GM19043 (cell line): ENCODE data around the gene RPTN.

Source experiments
- ATAC-seq: cut with Tn5 transposase; IDR thresholded peaks from one replicate; pipeline ENCODE4 v1.9.1; 2021; ENCODE audit warnings: low read depth; ENCODE audit not compliant: unreplicated experiment

The RPTN gene

DNA sequence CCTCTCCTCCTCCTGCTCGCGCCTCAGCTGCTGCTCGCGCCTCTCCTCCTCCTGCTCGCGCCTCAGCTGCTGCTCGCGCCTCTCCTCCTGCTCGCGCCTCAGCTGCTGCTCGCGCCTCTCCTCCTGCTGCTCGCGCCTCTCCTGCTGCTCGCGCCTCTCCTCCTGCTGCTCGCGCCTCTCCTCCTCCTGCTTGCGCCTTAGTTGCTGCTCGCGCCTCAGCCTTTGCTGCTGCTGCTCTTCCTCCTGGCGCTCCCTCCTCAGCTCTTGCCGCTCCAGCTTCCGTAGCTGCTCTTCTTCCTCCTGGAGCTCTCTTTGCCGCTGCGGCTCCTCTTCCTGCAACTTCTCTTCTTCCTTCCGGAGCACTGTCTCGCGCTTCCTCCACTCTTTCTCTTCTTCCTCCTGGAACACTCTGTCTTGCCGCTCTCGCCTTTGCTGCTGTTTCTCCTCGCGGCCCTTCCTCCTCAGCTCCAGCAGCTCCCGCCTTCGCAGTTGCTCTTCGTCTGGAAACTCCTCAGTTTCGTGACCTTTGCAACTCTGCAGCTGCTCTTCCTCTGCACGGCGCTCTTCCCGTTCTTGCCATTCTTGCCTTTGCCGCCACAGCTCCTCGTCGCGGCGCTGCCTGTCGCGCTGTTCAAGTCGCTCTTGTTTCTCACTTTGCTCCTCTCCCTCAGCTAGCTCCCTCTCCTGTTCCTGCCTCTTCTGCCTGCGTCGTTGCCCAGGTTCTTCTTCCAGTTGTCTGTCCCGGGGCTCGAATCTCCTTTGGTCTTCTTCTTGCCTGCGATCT lies 46.7 kb downstream of the RPTN start:
- ATAC-seq = no peak

DNA sequence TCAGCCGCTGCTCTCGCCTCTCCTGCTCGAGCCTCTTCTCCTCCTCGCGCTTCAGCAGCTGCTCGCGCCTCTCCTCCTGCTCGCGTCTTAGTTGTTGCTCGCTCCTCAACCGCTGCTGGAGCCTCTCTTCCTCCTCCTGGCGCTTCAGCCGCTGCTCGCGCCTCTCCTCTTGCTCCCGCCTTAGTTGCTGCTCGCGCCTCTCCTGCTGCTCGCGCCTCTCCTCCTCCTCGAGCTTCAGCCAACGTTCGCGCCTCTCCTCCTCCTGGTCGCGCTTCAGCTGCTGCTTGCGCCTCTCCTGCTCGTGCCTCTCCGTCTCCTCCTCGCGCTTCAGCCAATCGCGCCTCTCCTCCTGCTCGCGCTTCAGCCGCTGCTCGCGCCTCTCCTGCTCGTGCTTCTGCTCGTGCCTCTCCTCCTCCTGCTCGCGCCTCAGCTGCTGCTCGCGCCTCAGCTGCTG lies 47.5 kb downstream of the RPTN start:
- no peak for ATAC-seq

DNA sequence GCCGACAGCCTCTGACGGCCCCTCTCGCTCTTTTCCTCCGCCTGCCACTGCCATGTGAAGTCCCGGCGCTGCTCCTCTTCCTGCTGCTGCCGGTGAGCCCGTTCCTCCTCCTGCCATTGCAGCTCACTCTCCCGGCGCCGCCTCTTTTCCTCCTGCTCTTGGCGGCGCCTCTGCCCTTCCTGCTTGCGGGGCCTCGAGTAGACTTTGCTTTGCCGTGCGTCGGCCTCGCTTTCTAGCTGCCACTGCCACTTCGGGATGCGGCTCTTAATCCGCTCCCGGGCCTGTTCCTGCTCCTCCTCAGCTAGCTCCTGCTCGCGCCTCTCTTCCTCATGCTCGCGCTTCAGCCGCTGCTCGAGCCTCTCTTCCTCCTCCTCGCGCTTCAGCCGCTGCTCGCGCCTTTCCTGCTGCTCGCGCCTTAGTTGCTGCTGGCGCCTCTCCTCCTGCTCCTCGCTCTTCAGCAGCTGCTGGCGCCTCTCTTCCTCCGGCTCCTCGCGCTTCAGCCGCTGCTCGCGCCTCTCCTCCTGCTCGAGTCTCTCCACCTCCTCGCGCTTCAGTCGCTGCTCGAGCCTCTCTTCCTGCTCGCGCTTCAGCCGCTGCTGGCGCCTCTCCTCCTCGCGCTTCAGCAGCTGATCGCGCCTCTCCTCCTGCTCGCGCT lies 48.0 kb downstream of the RPTN start:
- no peak for ATAC-seq

DNA sequence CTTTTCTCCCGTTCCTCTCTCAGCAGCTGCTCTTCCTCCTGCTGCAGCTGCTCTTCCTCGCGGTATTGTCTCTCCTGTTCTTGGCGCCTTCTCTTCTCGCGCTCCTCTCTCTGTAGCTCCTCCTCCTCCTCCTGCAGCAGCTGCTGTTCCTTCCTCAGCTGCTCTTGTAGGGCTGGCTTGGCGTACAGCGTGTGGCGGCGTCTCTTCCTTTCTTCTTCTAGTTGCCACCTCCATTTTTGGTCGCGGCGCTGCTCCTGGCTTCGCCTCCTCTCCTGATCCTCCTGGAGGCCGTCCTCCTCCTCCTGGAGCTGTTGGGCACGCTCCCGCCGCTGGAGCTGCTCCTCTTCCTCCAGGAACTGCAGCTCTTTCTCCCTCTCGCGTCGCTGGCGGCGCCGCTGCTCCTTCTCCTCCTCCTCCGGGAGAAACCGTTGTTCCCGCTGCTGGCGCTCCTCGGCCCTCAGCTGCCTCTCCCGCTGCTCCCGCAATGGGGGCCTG lies 48.6 kb downstream of the RPTN start:
- ATAC-seq = no peak

DNA sequence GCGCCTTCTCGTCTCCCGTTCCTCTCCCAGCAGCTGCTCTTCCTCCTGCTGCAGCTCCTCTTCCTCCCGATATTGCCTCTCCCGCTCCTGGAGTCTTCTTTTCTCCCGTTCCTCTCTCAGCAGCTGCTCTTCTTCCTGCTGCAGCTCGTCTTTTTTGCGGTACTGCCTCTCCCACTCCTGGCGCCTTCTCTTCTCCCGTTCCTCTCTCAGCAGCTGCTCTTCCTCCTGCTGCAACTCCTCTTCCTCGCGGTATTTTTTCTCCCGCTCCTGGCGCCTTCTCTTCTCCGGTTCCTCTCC lies 49.1 kb downstream of the RPTN start:
- no peak for ATAC-seq

DNA sequence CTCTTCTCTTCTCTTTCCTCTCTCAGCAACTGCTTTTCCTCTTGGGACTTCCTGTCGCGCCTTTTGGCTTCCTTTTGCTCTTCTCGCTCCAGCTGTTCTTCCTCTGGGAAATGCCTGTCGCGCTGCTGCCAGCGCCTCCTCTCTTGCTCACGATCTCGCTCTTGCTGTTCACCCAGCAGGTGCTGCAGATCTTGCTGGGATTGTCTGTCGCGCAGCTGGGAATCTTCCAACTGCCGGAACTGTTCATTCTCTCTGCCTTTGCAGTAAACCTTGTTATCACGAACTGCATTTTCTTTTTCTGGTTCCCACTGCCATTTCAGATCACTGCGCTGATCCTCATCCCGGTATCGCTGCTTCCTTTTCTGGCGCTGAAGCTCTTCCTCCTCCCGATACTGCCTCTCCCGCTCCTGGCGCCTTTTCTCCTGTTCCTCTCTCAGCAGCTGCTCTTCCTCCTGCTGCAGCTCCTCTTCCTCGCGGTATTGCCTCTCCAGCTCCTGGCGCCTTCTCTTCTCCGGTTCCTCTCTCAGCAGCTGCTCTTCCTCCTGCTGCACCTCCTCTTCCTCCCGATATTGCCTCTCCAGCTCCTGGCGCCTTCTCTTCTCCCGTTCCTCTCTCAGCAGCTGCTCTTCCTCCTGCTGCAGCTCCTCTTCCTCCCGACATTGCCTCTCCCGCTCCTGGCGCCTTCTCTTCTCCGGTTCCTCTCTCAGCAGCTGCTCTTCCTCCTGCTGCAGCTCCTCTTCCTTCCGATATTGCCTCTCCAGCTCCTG lies 49.6 kb downstream of the RPTN start:
- ATAC-seq = no peak

DNA sequence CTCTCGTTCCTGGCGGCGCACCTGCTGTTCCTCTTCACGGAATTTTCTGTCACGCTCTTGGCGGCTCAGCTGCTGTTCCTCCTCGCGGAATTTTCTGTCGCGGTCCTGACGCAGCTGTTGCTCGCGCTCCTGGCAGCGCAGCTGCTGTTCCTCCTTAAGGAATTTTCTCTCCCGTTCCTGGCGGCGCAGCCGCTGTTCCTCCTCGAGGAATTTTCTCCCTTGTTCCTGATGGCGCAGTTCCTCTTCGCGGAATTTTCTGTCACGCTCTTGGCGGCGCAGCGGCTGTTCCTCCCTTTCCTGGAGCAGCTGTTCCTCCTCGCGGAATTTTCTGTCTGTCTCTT lies 50.2 kb downstream of the RPTN start:
- no peak for ATAC-seq

DNA sequence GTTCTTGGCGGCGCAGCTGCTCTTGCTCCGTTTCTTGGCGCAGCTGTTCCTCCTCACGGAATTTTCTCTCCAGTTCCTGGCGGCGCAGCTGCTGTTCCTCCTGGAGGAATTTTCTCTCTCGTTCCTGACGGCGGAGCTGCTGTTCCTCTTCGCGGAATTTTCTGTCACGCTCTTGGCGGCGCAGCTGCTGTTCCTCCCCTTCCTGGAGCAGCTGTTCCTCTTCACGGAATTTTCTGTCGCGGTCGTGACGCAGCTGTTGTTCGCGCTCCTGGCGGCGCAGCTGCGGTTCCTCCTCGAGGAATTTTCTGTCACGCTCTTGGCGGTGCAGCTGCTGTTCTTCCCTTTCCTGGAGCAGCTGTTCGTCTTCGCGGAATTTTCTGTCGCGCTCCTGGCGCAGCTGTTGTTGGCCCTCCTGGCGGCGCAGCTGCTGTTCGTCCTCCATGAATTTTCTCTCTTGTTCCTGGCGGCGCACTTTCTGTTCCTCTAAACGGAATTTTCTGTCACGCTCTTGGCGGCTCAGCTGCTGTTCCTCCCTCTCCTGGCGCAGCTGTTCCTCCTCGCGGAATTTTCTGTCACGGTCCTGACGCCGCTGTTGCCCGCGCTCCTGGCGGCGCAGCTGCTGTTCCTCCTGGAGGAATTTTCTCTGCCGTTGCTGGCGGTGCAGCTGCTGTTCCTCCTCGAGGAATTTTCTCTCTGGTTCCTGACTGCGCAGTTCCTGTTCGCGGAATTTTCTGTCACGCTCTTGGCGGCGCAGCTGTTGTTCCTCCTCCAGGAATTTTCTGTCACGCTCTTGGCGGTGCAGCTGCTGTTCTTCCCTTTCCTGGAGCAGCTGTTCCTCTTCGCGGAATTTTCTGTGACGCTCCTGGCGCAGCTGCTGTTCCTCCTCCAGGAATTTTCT lies 50.8 kb downstream of the RPTN start:
- ATAC-seq = no peak

DNA sequence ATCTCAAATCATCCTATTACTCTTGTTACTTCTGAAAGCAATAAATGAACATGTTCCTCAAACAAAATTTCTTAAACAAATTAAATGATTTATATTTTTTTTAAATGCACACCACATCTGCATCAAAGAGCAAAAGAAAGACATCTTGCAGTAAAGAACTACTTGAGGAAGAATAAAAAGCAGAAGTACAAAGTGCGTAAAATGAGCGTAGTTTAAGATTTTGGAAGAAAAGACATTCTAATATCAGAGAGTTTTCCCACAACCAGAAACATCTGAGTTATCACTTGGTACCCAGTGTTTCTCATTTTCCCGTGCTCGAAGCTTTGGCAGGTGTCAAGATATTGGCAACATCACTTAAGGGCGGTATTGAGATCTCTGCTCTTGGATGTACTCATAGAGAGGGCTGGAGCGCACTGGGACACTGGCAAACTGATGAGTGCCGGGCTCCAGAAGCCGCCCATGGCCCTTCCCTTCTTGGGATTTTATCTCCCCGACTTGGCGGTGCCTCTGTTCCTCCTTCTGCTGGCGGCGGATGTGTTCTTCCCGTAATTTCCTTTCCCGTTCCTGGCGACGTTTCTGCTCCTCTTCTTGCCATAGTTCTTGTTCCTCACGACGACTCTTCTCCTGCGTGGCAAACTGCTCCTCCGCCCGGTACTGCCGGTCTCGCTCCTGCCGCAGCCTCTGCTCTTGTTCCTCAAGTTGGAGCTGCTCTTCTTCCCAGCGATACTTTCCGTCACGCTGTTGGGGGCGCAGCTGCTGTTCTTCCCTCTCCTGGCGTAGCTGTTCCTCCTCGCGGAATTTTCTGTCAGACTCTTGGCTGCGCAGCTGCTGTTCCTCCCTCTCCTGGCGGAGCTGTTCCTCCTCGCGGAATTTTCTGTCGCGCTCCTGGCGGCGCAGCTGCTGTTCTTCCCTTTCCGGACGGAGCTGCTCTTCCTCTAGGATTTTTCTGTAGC lies 51.7 kb downstream of the RPTN start:
- ATAC-seq = no peak

DNA sequence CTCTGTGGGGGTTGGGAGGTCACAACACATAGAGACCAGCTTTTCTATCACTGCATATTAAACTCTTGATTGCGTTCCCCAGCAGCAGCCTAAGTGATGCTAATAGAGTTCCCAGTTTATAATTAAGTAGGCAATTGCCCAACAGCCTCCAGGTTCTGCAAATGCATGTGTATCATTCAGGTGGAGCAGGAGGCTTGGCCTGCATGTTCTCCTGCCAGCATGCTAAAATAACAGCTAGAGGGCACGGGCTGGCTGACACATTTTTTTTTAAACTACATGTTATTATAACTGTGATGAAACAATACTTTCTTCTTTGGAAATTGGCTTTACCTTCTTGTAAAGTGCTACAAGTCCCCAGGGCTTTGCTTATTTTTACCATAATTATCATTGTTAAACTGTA lies 54.2 kb downstream of the RPTN start:
- ATAC-seq = no peak
